Glomerular endothelial cell (primary cell): ENCODE results near the gene ARPP21. TPM values are rescaled to one million over a fixed set of nuclear protein-coding genes. Genes with fewer than 3 reads are reported as not detected.
"Not testable (repeated sequence)": the region's sequence is repeated elsewhere in the genome, so short reads cannot be mapped to it uniquely, and the experiment has no call there.

ENCODE experiments used
- DNase-seq: peaks from one replicate; pipeline ENCODE4 v3.0.0-alpha.2; 2011; ENCODE audit warnings: low read depth, low spot score; ENCODE audit errors: extremely low read depth
- total RNA-seq: library from RNA; depleted of rRNA; stranded (reverse); fragments of >200 nt; gene quantifications from 2 replicates; pipeline ENCODE4 v1.2.3, GENCODE V29; 2015

The ARPP21 gene
- not detected in 2 replicates for total RNA-seq

DNA sequence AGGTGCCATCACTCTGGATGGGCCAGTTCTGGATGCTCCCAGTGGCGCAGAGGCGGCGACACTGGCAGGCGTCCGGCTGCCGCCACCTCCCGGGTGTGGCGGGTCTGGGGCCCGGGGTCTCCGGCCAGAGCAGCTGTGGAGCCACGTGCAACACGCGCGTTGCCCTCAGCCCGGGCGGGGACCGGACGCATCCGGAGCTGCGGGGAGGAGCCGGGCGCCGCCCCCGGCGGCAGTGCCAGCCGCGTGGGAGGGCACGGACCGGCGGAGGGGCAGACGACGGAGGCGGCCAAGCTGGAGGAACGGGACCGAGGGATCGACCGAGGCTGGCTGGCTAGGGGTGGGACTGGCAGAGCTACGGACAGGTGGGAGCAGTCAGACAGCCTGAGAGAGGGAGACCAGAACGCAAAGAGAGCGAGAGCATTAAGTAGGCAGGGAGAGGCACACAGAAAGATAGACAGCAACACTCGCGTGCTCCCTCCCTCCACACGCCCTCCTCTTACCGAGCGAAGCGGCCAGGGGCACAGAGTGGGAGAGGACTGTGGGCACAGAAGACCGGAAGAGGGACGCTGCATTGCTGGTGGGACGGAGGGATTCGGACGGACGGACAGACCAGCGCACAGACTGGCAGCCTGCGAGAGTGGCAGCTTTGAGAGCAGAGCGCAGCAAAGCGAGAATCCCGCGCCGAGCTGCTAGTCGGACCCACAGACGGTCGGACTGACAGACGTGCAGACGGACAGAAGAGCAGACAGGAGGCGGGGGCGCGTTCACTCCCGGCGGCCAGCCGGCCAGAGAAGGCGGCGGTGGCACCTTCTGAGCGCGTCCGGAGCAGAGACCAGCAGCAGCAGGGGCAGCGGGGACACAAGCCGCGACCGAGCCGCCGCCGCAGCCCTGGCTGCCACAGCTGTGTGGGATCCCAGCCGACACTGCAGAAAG is at the start of gene ARPP21:
Gene ARPP21, plus strand, starts transcription at position 272 of the 933 bp plus-strand sequence. CDS start 42,227 bp downstream, outside the sequence.
- DNase-seq: no peak

DNA sequence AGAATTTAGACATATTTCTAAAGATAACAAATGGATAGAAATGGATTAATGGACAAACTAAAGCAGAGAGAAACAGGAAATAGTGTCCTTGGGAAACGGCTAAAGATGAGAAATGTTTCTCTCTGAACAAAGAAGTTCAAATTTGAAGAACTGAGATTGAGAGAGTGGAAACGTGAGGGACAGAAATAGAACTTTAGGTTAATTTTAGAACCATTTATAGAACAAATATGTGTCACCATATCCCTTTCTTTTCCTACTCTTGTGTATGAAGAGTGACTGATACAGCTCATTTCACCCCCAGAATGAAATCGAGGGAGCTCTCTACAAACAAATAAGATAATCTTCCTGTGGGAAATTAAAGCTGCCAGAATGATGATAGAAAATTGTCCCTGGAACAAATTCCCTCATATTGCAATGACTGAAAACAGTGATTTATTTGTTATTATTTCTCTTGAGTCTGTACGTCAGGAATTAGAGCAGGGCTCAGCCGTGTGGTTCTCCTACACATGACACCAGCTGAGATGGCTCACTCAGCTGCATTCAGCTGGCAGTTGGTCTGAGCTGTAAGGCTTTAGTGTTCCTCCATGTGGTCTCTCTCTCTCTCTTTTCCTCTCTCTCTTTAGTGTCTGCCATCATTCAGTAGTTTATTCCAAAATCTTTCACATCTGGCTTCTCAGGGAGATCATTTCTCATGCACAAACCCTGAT is 46.6 kb upstream of the ARPP21 start:
- DNase-seq: no peak

DNA sequence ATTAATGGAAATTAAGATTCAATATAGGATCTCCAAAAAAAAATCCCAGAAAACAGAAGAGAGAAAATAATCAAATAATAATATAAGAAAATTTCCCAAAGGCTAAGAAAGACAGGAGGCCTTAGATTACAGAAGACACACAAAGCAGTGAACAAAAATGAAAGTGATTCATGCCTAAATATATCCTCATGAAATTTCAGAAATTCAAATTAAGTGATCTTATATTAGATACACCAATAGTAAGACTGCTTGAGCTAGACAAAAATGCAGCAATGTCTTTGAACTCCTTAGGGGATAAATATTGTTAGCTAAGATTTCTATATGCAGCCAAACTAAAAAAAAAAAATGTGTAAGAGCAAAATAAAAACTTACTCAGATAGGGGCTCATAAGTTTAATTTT is 44.6 kb upstream of the ARPP21 start:
- DNase-seq: no peak

DNA sequence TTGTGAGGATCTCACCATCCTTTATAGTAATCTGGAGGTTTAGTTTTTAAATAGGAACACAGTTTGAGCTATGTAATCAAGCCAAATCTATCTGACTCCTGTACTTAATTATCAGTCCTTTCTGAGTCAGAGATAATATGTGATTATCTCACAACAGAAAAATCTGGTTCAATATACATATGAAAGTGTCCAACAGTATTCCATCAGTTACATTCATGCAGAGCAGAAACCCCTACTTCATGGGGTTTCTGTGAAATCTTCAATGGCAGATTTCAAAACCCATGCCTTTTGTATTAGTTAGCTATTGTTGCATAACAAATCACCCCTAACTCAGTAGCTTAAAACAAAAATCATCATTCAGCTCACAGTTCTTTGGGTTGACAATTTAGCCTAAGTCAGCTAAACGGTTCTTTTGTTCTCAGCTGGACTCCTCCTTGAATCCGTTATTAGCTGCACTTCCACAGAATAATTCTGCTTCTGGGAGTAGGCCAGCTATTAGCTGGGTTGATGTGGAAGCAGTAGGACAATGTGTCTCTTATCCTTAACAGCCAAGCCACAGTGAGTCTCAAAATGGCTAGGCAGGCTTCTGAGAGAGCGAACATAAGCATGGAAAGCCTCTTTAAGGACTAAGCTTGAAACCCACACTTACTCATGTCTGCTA is 42.9 kb upstream of the ARPP21 start:
- no peak for DNase-seq

DNA sequence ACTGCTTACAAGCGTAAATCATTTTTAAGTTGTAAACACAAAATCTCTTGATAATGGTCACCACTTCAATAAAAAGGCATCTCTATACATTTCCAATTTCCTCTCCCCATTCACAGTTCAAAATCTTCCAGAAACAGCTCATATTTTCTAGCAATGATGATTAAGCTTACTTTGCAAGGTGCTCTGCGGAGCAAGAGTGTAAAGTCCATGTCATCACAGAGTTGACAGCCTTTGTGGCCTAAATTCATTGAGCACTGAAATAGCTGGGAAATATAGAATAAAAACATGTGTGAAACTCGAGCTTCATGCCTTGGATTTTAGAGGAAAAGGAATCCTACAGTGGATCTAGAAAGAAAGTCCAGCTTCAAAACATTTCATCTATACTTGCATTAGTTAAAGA is 41.8 kb upstream of the ARPP21 start:
- no peak for DNase-seq

GRCh38 chr3:35598804-35599203 is 40.5 kb upstream of the ARPP21 start:
- no peak for DNase-seq

GRCh38 chr3:35601959-35602358 is 37.4 kb upstream of the ARPP21 start:
- DNase-seq: no peak

DNA sequence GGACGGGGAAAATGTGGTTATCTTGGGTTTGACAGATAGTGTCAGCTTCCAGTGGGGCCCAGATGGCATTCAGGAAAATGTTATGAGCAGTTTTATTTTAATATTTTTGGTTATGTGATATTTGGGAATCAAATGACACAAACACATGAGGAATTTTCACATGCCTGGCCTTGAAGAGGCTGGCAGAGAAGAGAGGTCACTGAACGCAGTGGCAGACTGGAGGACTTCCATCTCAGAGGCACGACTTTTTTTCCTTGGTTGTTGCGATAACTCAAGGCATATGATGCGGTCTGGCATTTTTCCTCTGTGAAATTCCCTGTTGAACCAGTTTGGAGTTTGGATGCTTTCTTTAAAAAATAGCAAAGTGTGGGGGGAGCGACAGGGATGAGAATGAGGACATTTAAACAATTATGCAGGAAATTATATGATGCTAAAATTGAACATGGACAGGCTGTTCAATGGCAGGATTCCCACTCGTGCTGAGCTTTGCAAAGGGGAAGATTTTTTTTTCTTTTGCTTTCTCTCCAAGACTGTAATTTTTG is 36.9 kb upstream of the ARPP21 start:
- DNase-seq: no peak

GRCh38 chr3:35616346-35616745 is 23.0 kb upstream of the ARPP21 start:
- no peak for DNase-seq

- no peak for DNase-seq
Observed at GRCh38 chr3:35617370-35617769, 22.0 kb upstream of the ARPP21 start.

DNA sequence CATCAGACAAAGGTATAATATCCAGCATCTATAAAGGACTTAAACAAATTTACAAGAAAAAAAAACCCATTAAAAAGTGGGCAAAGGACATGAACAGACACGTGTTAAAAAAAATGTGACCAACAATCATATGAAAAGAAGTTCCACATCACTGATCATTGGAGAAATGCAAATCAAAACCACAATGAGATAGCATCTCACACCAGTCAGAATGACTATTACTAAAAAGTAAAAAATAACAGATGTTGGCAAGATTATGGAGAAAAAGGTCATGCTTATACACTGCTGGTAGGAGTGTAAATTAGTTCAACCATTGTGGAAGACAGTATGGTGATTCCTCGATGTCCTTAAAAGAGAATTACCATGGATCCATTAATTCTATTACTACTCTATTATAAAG is 19.1 kb upstream of the ARPP21 start:
- DNase-seq: not testable (repeated sequence)

DNA sequence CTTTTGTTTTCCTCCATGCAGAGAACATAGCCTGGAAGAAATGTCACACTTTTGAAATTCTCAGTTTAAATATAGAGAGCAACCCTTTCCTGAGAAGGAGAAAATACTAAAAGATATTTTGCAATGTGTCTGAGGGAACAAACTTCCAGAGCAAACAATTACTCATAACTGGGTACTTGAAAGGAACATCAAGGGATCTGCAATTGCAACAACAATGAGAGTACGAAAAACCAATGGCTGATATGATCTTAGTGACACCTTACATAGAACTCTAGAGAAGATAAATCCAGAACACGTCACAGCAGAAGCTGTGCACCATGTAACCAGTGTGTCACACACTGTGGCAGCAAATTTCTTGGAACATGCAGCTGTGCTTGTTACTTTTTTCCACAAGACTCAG is 14.6 kb upstream of the ARPP21 start:
- DNase-seq: no peak

DNA sequence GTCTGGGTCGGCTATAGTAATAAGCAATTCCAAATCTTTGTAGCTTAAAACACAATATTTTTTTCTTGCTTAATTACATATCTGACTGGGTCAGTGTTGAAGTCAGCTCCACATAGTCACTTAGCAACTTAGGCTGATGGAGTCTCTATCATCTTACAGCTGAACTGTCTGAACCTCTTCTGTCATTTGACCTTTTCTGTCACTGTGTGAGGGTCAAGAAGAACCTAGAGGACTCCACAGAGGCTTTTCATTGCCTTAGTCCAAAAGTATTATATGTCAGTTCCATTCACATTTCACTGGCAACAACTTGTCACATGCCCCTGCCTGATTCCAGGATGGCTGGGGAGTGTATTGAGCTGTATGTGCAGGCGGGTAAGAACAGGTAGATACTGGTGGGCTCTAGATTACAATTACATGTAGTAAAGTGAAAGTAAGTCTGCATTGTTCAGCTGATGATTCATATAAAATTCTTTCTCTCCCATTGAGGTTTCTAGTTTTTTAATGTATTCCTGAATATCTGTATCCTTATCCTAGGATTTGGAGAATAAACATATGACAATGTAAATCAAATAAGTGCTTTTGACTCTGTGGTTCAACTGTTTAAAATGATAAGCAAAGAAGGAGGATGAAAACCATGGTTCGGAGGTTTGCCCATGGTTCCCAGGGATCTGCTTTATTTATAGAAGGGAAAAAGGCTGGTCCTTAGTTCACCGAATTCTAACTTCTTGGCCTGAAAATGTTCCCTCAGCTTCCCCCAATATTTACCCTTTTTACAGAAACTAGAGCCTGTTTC is 5.8 kb upstream of the ARPP21 start:
- DNase-seq: no peak

DNA sequence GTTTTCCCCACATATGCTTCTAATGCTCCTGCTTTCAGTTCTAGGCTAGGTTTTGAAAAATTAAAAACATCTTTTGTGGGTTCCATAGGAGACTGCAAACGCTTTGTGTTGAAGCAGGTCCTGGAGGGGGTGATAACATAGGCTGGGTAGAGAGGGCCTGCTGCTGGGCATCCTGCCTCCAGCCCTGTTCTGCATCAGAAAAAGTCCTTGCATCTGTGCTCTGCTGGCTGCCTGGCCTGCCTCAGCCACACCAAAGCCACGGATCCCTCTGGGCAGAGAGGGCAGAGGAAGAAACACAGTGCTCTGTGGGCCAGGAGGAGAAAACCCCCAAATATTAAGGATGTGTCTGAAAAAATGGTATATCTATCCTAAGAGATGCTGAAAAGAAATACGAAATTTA is 3.9 kb upstream of the ARPP21 start:
- DNase-seq: no peak

- no peak for DNase-seq
Observed at GRCh38 chr3:35635926-35636683, 3.2 kb upstream of the ARPP21 start.

DNA sequence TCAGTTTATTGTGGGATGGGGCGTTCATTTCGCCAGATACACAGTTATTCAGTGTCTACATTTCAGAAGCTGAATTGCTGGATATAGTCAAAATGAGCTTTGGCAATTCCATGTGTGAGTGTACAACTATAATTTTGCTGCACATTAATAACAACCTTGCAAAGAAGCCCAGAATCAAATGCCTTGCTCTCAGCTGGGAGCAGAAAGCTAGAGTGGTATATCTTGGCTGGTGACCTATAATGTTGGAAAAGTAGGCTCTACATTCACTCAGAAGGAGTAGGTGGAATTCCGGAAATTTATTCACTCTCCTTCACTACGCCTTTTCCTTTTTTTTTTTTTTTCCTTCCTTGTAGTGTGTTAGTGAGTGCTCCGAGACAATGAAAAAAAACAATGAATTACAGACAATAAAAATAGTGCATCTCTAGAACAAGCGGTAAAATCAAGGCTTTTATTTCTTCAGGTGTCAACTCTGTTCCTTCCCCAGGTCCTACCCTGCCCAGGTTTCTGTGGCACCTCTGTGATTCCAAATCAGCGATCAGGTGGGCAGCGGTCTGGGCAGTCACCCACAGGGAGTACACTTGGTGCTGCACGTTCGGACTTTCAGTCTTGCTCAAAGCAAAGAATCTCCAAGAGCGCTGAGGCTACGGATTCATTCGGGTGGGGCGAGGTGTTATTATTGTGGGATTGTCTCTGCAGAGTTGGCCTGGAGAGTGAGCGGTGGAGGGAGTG is 910 bp upstream of the ARPP21 start:
- DNase-seq: no peak

DNA sequence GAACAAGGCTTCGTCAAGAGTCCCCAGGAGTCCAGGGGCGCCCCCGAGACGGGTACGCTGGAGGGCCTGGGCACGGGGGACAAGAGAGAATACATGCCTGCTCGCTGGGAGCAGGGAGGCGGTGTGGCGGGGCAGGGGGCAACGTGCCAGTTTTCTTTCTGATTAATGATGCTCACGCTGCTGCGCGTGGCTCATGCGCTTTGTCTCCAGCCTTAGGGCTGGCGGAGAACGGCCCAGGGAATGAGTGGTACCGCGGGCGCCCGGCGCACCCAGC is 408 bp upstream of the ARPP21 start:
- DNase-seq: no peak

DNA sequence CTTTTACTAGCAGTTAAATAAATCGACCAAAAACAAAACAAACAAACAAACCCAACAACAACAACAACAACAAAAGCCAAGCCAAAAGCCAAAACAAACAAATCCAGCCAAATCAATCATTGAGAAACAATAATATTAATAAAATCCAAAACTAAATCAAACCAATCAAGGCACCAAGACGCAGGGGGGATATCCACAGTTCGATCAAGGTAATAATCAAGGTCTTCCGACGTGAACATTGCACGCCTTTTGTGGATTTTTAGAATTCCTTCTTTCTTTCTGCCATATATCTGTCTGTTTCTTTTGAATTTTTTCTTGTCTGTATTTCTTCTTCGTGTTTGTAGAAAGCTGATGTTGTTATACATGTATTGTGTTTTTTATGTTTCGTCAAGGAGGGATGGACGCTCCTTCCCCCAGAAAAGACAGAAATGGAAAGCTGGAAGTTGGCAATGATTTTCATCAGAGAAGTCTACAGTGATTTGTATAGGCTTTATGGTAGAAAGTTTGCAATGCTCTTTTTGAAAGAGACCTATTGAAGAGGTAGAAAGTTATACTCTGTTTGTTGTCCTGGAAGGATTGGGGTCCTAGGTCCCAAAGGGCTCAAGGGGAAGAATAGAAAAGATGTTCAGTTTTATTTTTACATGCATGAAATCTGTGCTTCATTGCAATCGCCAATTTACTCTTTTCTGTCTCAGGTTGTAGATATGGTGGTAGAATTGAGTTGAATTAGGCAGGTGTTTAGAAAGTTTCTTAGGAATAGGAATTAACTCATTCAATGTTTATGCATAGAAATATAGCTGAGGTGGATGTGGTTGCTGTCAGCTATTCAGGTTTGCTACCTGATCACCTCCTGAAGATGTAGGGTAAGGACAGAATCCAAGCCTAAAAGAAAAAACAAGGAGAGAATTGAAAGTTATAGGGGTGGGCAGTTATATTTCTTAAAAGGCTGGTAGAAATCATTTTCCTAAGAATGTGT is 1.2 kb downstream of the ARPP21 start:
- no peak for DNase-seq
